Prostate gland (tissue), 2 donors: ENCODE measurements around the gene DPYD. TPM values are rescaled to one million over a fixed set of nuclear protein-coding genes. Genes with fewer than 3 reads are reported as not detected.

ENCODE experiments used
- DNase-seq: peaks from one replicate; pipeline ENCODE4 v3.0.0-alpha.2; 2019; ENCODE audit warnings: low spot score
- H3K27ac ChIP-seq, 2 donors: fragments of 200-600 bp; sonication (generic); 2 replicates each; pipeline ENCODE4 v1.5.1; 2017 to 2019
- H3K27me3 ChIP-seq: fragments of 200-600 bp; sonication (generic); replicated peaks from 2 replicates; pipeline ENCODE4 v1.5.1; 2019; ENCODE audit not compliant: insufficient read depth
- H3K36me3 ChIP-seq, 2 donors: fragments of 200-600 bp; sonication (generic); 1 replicate in 1 of 2; 2 replicates in 1 of 2; pipeline versions ENCODE4 v1.5.1 to v1.8.1; 2017 to 2019
- H3K4me1 ChIP-seq: fragments of 200-600 bp; sonication (generic); replicated peaks from 2 replicates; pipeline ENCODE4 v1.5.1; 2019
- H3K4me3 ChIP-seq, 2 donors: fragments of 200-600 bp; sonication (generic); 2 replicates each; pipeline ENCODE4 v1.5.1; 2017 to 2019
- H3K9me3 ChIP-seq: fragments of 200-600 bp; sonication (generic); 2 replicates; pipeline ENCODE4 v1.5.1; 2017
- POLR2A ChIP-seq: fragments of 450-650 bp; IDR thresholded peaks from one replicate; pipeline ENCODE4 v1.6.1; 2016; ENCODE audit warnings: antibody characterized with exemption, mild to moderate bottlenecking
- POLR2AphosphoS5 ChIP-seq: sonication (generic); formaldehyde crosslinking; IDR thresholded peaks from one replicate; pipeline ENCODE4 v1.6.1; 2017; ENCODE audit warnings: antibody characterized with exemption
- WGBS: methylation state at CpG from one replicate; pipeline ENCODE4 v1.1.5; 2018; 5-methylcytosine and 5-hydroxymethylcytosine counted together
- intact Hi-C: fragments of 100-400 bp; cut with DNase I; formaldehyde crosslinking; loops from one replicate; pipeline ENCODE4 v1.14.2; 2022
- total RNA-seq, 2 donors: library from RNA; depleted of rRNA; stranded (reverse); fragments of >200 nt; gene quantifications; one replicate each; pipeline ENCODE4 v1.1.0, GENCODE V29; 2016
- TF ChIP-seq, protein P1 (sequence below), 4 experiments: fragments of 200-600 bp in 2 of 4; fragments of 450-650 bp in 2 of 4; sonication (generic) in 2 of 4; IDR thresholded peaks; 1 replicate in 3 of 4; 2 replicates in 1 of 4; pipeline ENCODE4 v1.5.1; 2016 to 2019; ENCODE audit warnings: antibody characterized with exemption in 4 of 4, mild to moderate bottlenecking in 2 of 4, moderate library complexity in 2 of 4

Gene DPYD
- total RNA-seq, 2 donors from 2014 or later, result 18.2 to 19.7 TPM

DNA sequence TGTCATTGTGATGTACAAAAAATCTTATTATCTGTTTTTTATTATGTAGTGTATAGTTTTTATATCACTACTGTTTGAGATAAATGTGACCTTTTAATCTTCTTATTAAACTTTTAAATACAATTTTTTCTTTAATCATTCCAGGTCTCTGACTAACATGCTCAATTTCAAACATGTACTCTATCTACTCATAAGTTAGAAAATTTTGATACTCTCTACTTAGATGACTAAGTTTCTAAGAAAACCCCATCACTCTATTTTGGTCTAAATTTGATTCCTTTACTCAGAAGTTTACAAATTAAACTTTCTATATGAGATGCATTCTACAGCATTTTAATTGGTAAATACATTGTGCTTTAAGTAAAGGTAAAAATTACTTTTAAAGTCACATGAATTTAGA lies 655.2 kb downstream of the DPYD start:
- intact Hi-C loops, result no loop called here
- Histone ChIP-seq H3K4me1 (no peaks in the 10 kb centered on the region), H3K4me3 (no peak overlapping the region), H3K9me3 (no peaks in the 10 kb centered on the region), H3K27ac (no peak overlapping the region), H3K27me3 (no peaks in the 10 kb centered on the region), H3K36me3 (no peaks in the 10 kb centered on the region)
- no peak for DNase-seq
- no peak for TF ChIP-seq POLR2AphosphoS5
- TF ChIP-seq, protein P1, sequence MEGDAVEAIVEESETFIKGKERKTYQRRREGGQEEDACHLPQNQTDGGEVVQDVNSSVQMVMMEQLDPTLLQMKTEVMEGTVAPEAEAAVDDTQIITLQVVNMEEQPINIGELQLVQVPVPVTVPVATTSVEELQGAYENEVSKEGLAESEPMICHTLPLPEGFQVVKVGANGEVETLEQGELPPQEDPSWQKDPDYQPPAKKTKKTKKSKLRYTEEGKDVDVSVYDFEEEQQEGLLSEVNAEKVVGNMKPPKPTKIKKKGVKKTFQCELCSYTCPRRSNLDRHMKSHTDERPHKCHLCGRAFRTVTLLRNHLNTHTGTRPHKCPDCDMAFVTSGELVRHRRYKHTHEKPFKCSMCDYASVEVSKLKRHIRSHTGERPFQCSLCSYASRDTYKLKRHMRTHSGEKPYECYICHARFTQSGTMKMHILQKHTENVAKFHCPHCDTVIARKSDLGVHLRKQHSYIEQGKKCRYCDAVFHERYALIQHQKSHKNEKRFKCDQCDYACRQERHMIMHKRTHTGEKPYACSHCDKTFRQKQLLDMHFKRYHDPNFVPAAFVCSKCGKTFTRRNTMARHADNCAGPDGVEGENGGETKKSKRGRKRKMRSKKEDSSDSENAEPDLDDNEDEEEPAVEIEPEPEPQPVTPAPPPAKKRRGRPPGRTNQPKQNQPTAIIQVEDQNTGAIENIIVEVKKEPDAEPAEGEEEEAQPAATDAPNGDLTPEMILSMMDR (IDR thresholded peaks at IDR 0.05), result no peak

DNA sequence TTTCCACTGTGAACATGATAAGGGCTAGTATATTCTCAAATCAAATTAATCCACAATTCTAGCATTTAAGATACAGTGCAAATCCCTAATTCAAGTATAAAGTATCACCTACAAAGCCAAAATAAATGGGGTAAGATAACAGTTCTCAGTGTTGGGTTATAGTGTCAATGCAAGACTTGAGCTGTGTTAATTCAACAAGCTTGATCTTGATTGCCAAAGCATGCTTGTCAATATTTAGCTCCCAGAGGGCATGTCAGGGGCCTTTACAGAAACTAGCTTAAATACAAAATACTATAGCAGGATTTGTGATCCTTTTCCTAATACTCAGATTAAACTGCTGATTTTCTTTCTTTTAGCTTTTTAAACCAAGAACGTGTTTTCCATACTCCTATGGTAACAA lies 658.0 kb downstream of the DPYD start:
- H3K27ac ChIP-seq, result no peak overlapping the region
- 51% methylated on average over 1 of the region's 1 CpG for whole genome bisulfite sequencing
- no peak for DNase-seq
- no peaks in the 10 kb centered on the region for H3K36me3 ChIP-seq
- H3K4me1 ChIP-seq, result no peaks in the 10 kb centered on the region
- no peaks in the 10 kb centered on the region for H3K27me3 ChIP-seq
- intact Hi-C loops, result no loop called here
- TF ChIP-seq POLR2AphosphoS5 (no peak), POLR2A (no peak)
- TF ChIP-seq, protein P1 (IDR thresholded peaks at IDR 0.05), result no peak
- H3K9me3 ChIP-seq, result no peaks in the 10 kb centered on the region
- no peak overlapping the region for H3K4me3 ChIP-seq

DNA sequence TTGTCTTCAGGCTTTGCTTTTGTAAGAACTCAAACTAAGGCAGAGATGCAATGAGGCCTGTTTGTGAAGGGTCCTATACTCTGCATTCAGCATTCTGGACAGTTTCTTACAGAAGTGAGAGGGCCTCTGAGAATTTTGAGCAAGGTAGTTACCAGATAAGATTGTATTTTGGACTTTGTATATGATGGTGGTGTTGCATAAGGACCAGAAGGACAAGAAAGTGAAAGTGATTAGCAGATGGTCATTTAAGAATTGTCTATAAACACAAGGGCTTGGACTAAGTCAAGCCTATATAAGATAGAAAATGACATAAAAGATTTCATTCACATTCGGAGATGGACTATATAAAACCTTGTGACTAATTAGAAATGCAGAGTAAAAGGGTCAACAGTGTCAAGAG lies 662.2 kb downstream of the DPYD start:
- TF ChIP-seq POLR2A (no peak), POLR2AphosphoS5 (no peak)
- TF ChIP-seq, protein P1 (IDR thresholded peaks at IDR 0.05), result no peak
- no peaks in the 10 kb centered on the region for H3K9me3 ChIP-seq

DNA sequence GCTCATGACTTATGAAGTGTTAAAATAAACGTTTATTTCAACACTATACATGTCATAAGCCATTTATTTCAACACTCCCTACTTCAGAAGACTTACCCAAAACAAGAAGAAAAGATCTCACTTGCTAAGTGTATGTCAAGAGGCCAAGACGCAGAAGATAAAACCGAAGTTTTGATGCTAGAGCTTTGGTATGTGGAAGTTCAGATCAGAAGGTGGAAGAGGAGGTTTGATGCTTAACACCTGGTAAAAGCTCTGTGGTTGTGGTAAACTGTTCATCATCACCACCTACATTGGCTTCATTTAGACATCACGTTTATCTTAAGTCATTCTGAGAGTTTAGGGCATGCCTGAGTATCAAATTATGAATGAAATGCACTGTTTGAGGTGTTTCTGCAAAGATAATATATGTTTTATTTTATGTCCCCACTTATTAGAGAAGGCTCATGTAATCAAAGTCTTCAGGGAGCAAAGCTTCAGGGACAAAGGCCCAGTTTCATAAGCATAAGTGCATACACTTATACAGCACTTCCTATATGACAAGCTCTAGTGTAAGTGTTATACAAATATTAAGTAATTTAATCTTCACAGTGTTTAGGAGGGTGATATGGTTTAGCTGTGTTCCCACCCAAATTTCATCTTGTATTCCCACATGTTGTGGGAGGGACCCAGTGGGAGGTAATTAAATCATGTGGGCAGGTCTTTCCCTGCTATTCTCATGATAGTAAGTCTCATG lies 665.9 kb downstream of the DPYD start:
- H3K4me3 ChIP-seq, result no peak overlapping the region
- intact Hi-C loops, result no loop called here
- no peaks in the 10 kb centered on the region for H3K4me1 ChIP-seq
- H3K36me3 ChIP-seq, result no peaks in the 10 kb centered on the region
- 69% methylated on average over 4 of the region's 4 CpGs for WGBS
- TF ChIP-seq POLR2AphosphoS5 (no peak), POLR2A (no peak)
- TF ChIP-seq, protein P1 (IDR thresholded peaks at IDR 0.05), result no peak
- H3K9me3 ChIP-seq, result no peaks in the 10 kb centered on the region
- no peaks in the 10 kb centered on the region for H3K27me3 ChIP-seq
- no peak for DNase-seq
- no peak overlapping the region for H3K27ac ChIP-seq

More for the DNA sequence above, 662.2 kb downstream of the DPYD start:
- Histone ChIP-seq H3K27ac (no peak overlapping the region), H3K4me1 (no peaks in the 10 kb centered on the region), H3K27me3 (no peaks in the 10 kb centered on the region), H3K36me3 (no peaks in the 10 kb centered on the region), H3K4me3 (no peak overlapping the region)
- intact Hi-C loops, result no loop called here
- DNase-seq, result no peak
- 98% methylated on average over 1 of the region's 1 CpG for WGBS

DNA sequence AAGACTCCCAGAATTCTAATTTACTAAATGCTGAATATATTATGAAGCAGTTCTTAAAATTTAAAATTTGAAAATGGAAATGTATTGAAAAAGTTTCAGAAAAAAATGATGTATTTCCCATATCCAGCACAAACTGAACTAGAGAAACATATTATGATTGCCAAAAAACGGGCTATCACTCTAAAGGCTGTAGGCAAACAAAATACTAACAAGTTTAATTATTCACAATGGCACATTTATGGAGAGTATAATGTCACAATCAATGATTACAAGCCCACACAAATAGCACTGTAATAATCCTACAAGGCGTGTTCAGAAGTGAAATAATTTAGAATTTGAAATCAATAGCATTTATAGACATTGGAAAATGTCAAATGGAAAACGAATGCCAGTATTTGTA lies 667.9 kb downstream of the DPYD start:
- no peaks in the 10 kb centered on the region for H3K4me1 ChIP-seq
- TF ChIP-seq POLR2A, result no peak
- no peak for TF ChIP-seq POLR2AphosphoS5
- TF ChIP-seq, protein P1 (IDR thresholded peaks at IDR 0.05), result no peak
- 50% methylated on average over 3 of the region's 3 CpGs for WGBS

More for the DNA sequence above, 667.9 kb downstream of the DPYD start:
- Histone ChIP-seq H3K4me3 (no peak overlapping the region), H3K36me3 (no peaks in the 10 kb centered on the region), H3K9me3 (no peaks in the 10 kb centered on the region), H3K27ac (no peak overlapping the region), H3K27me3 (no peaks in the 10 kb centered on the region)
- intact Hi-C loops, result no loop called here
- no peak for DNase-seq
